ENCODE results near the gene ENOX1. TPM values are rescaled to one million over a fixed set of nuclear protein-coding genes. Genes with fewer than 3 reads are reported as not detected.

The ENOX1 gene
- total and polyA plus RNA-seq, 2 of the 8 experiments (the other 6 are each of a cell fraction or from before 2014, with no cell fraction given), result 0.23 to 0.37 TPM

DNA sequence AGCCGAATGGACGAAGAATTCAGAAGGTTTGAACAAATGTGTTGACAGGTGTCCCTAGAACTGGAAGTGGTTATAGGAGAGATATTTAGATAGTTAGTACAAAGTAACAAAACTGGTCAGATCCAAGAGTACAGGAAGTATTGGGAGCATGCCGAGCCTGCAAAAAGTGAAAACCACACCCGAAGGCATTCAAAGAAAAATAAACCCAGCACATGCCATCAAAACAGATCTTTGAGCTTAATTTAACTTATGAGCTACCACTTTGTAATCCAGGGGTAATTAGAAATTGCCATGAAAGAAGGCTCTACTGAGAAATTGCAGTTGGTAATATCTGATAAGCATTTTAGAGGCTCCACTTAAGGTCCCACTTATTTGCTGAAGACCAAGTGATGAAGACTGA, 549.2 kb downstream of the ENOX1 start:
- TF ChIP-seq MAFK (IDR thresholded peaks at IDR 0.05; ENCODE audit: low read depth, low read length) (no peak), ZNF274 (IDR thresholded peaks at IDR 0.05; ENCODE audit: borderline replicate concordance, extremely low read depth, low read length) (no peak), CHD1 (IDR thresholded peaks at IDR 0.05; ENCODE audit: low read depth, low read length) (no peak), PHF8 (conservative IDR thresholded peaks at IDR 0.05; ENCODE audit: low read depth, low read length) (no peak), RFX5 (IDR thresholded peaks at IDR 0.05; ENCODE audit: borderline replicate concordance, low read depth, low read length) (no peak), POLR2A (IDR thresholded peaks at IDR 0.05; ENCODE audit: control extremely low read depth in 1 of 2, low read depth in 2 of 2, low read length in 2 of 2) (no peak), YY1 (IDR thresholded peaks at IDR 0.05; ENCODE audit: low read depth, low read length) (no peak), SIX5 (IDR thresholded peaks at IDR 0.05; ENCODE audit: low read depth, low read length) (no peak)
- Histone ChIP-seq H2BK120ac (replicated peaks; ENCODE audit: low read depth, low read length) (no peak overlapping the region), H3K4me3 (ENCODE audit: extremely low read depth in 1 of 4, insufficient read depth in 2 of 4, low read depth in 3 of 4, low read length in 4 of 4) (no peak overlapping the region), H3K4me1 (replicated peaks in 1 of 4; ENCODE audit: control insufficient read depth in 3 of 4, insufficient read depth in 4 of 4, low read length in 3 of 4) (no peaks in the 10 kb centered on the region), H3K14ac (ENCODE audit: insufficient read length) (no peak overlapping the region), H3K9me3 (ENCODE audit: insufficient read depth in 2 of 2, low read depth in 1 of 2, low read length in 1 of 2) (no peaks in the 10 kb centered on the region), H3K18ac (ENCODE audit: extremely low read depth, low read length) (no peak overlapping the region), H3K36me3 (ENCODE audit: control insufficient read depth in 2 of 4, insufficient read depth in 4 of 4, low read length in 3 of 4) (no peaks in the 10 kb centered on the region), H3K79me1 (ENCODE audit: low read depth, low read length) (no peaks in the 10 kb centered on the region), H4K20me1 (replicated peaks in 1 of 2; ENCODE audit: control insufficient read depth in 1 of 2, insufficient read depth in 2 of 2, low read length in 2 of 2) (no peaks in the 10 kb centered on the region), H2BK20ac (ENCODE audit: low read length) (no peak overlapping the region), H2BK15ac (ENCODE audit: low read length) (no peak overlapping the region), H3K9ac (replicated peaks in 1 of 4; ENCODE audit: extremely low read depth in 1 of 4, low read depth in 3 of 4, low read length in 3 of 4) (no peak overlapping the region), H2AK5ac (ENCODE audit: low read depth, low read length) (no peak overlapping the region), H3K79me2 (ENCODE audit: control insufficient read depth in 1 of 2, insufficient read depth in 2 of 2, low read length in 2 of 2) (no peaks in the 10 kb centered on the region), H3K23ac (ENCODE audit: insufficient read length) (no peak overlapping the region), H4K8ac (ENCODE audit: extremely low read depth, insufficient read depth, low read length) (no peak overlapping the region), H3K23me2 (ENCODE audit: low read depth, low read length) (no peaks in the 10 kb centered on the region), H3K4me2 (ENCODE audit: insufficient read depth in 1 of 2, low read depth in 2 of 2, low read length in 2 of 2) (no peak overlapping the region), H3K27ac (ENCODE audit: low read depth, low read length) (no peak overlapping the region), H2BK5ac (ENCODE audit: low read depth, low read length) (no peak overlapping the region), H2BK12ac (ENCODE audit: low read depth, low read length) (no peak overlapping the region), H3K27me3 (replicated peaks in 1 of 4; ENCODE audit: control insufficient read depth in 3 of 4, extremely low read depth in 1 of 4, insufficient read depth in 3 of 4, low read length in 3 of 4) (no peaks in the 10 kb centered on the region), H4K5ac (ENCODE audit: insufficient read length, low read depth, low read length) (no peak overlapping the region), H3K56ac (replicated peaks; ENCODE audit: insufficient read length, low read depth, low read length) (no peak overlapping the region), H2AFZ (ENCODE audit: low read length) (no peak overlapping the region), H3K4ac (replicated peaks; ENCODE audit: insufficient read length, low read depth, low read length) (no peak overlapping the region), H4K91ac (replicated peaks; ENCODE audit: insufficient read length, low read length) (no peak overlapping the region)
- ChIA-PET CTCF (ENCODE audit: partially characterized antibody) (interaction anchor here (1.0 kb wide), 1 partner anchor 64 kb away, joined by 3 read pairs; no protein-coding TSS in a partner anchor), POLR2A (ENCODE audit: partially characterized antibody) (no interaction called here)
- FAIRE-seq, result no peak
- 95% methylated on average over 4 of the region's 4 CpGs; no CpG with 5 or more reads in 1 of the 2 experiments for WGBS, 2 experiments (ENCODE audit: extremely low coverage in 1 of 2, insufficient coverage in 1 of 2, insufficient read length in 1 of 2, insufficient replicate concordance in 2 of 2, low coverage in 1 of 2, low lambda C conversion rate in 2 of 2, missing lambda C conversion rate in 1 of 2)
- no peak for DNase-seq (ENCODE audit: low read depth in 1 of 2, low spot score in 2 of 2)

Measured in H1 (cell line).